HepG2 (cell line): Measurements from ENCODE around the gene SPDL1.

Experiments used
- CAMTA2 ChIP-seq: sonication (generic); formaldehyde crosslinking; IDR thresholded peaks from 2 replicates; pipeline ENCODE4 v1.4.0; 2020; ENCODE audit warnings: mild to moderate bottlenecking, missing genetic modification reagents, borderline replicate concordance
- CBX1 ChIP-seq: IDR thresholded peaks from one replicate; pipeline ENCODE4 v1.6.1; 2016; ENCODE audit warnings: antibody characterized with exemption, low read depth
- CTCF ChIP-seq: sonication (generic); formaldehyde crosslinking; IDR thresholded peaks from 2 replicates; pipeline ENCODE4 v1.5.0; 2020; ENCODE audit warnings: mild to moderate bottlenecking, missing genetic modification reagents, moderate library complexity
- HOXA7 ChIP-seq: sonication (generic); formaldehyde crosslinking; IDR thresholded peaks from 2 replicates; pipeline ENCODE4 v1.8.1; 2022; ENCODE audit warnings: mild to moderate bottlenecking, missing genetic modification reagents, moderate library complexity
- NFIC ChIP-seq: IDR thresholded peaks from 2 replicates; pipeline ENCODE4 v1.6.1; 2012; ENCODE audit warnings: mild to moderate bottlenecking, low read length, inconsistent platforms
- PHF21A ChIP-seq: sonication (generic); formaldehyde crosslinking; IDR thresholded peaks from 2 replicates; pipeline ENCODE4 v1.5.0; 2020; ENCODE audit warnings: mild to moderate bottlenecking, missing genetic modification reagents
- SP2 ChIP-seq: sonication (generic); formaldehyde crosslinking; IDR thresholded peaks from 2 replicates; pipeline ENCODE4 v1.5.1; 2020; ENCODE audit warnings: mild to moderate bottlenecking, missing genetic modification reagents
- TBX2 ChIP-seq: sonication (generic); formaldehyde crosslinking; IDR thresholded peaks from 2 replicates; pipeline ENCODE4 v1.5.0; 2020; ENCODE audit warnings: missing genetic modification reagents, mild to moderate bottlenecking, borderline replicate concordance
- TSC22D2 ChIP-seq: sonication (generic); formaldehyde crosslinking; IDR thresholded peaks from 2 replicates; pipeline ENCODE4 v1.5.1; 2020; ENCODE audit warnings: missing genetic modification reagents, mild to moderate bottlenecking, borderline replicate concordance
- ZNF124 ChIP-seq: sonication (generic); formaldehyde crosslinking; IDR thresholded peaks from 2 replicates; pipeline ENCODE4 v1.4.0; 2020; ENCODE audit warnings: missing genetic modification reagents
- ZNF143 ChIP-seq: sonication (generic); formaldehyde crosslinking; IDR thresholded peaks from 2 replicates; pipeline ENCODE4 v1.4.0; 2020; ENCODE audit warnings: missing genetic modification reagents
- ZNF576 ChIP-seq: sonication (generic); formaldehyde crosslinking; IDR thresholded peaks from 2 replicates; pipeline ENCODE4 v1.4.0; 2020; ENCODE audit warnings: mild to moderate bottlenecking, missing genetic modification reagents
- TF ChIP-seq, protein P1 (sequence below): sonication (generic); formaldehyde crosslinking; conservative IDR thresholded peaks from 2 replicates; pipeline ENCODE4 v1.4.0; 2020; ENCODE audit warnings: missing genetic modification reagents
- TF ChIP-seq, protein P2 (sequence below): sonication (generic); formaldehyde crosslinking; IDR thresholded peaks from 2 replicates; pipeline ENCODE4 v1.5.1; 2020; ENCODE audit warnings: mild to moderate bottlenecking, missing genetic modification reagents, moderate library complexity

GRCh38 chr5:169637549-169638121, 54.1 kb downstream of the SPDL1 start:
- TF ChIP-seq CTCF (CRISPR knock-in tag) (no peak), CAMTA2 (CRISPR knock-in tag) (no peak), SP2 (CRISPR knock-in tag) (no peak), ZNF143 (CRISPR knock-in tag) (no peak), CBX1 (no peak), ZNF124 (CRISPR knock-in tag) (no peak), NFIC (no peak), PHF21A (no peak), HOXA7 (CRISPR knock-in tag) (no peak), ZNF576 (CRISPR knock-in tag) (no peak), TBX2 (no peak), TSC22D2 (no peak)
- TF ChIP-seq, protein P1, sequence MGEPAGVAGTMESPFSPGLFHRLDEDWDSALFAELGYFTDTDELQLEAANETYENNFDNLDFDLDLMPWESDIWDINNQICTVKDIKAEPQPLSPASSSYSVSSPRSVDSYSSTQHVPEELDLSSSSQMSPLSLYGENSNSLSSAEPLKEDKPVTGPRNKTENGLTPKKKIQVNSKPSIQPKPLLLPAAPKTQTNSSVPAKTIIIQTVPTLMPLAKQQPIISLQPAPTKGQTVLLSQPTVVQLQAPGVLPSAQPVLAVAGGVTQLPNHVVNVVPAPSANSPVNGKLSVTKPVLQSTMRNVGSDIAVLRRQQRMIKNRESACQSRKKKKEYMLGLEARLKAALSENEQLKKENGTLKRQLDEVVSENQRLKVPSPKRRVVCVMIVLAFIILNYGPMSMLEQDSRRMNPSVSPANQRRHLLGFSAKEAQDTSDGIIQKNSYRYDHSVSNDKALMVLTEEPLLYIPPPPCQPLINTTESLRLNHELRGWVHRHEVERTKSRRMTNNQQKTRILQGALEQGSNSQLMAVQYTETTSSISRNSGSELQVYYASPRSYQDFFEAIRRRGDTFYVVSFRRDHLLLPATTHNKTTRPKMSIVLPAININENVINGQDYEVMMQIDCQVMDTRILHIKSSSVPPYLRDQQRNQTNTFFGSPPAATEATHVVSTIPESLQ (CRISPR knock-in tag) = no peak
- TF ChIP-seq, protein P2, sequence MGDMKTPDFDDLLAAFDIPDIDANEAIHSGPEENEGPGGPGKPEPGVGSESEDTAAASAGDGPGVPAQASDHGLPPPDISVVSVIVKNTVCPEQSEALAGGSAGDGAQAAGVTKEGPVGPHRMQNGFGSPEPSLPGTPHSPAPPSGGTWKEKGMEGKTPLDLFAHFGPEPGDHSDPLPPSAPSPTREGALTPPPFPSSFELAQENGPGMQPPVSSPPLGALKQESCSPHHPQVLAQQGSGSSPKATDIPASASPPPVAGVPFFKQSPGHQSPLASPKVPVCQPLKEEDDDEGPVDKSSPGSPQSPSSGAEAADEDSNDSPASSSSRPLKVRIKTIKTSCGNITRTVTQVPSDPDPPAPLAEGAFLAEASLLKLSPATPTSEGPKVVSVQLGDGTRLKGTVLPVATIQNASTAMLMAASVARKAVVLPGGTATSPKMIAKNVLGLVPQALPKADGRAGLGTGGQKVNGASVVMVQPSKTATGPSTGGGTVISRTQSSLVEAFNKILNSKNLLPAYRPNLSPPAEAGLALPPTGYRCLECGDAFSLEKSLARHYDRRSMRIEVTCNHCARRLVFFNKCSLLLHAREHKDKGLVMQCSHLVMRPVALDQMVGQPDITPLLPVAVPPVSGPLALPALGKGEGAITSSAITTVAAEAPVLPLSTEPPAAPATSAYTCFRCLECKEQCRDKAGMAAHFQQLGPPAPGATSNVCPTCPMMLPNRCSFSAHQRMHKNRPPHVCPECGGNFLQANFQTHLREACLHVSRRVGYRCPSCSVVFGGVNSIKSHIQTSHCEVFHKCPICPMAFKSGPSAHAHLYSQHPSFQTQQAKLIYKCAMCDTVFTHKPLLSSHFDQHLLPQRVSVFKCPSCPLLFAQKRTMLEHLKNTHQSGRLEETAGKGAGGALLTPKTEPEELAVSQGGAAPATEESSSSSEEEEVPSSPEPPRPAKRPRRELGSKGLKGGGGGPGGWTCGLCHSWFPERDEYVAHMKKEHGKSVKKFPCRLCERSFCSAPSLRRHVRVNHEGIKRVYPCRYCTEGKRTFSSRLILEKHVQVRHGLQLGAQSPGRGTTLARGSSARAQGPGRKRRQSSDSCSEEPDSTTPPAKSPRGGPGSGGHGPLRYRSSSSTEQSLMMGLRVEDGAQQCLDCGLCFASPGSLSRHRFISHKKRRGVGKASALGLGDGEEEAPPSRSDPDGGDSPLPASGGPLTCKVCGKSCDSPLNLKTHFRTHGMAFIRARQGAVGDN = no peak
